HL-60/S4 (cell line): ENCODE data around the gene TRIP6.
"Not testable (repeated sequence)": the region's sequence is repeated elsewhere in the genome, so short reads cannot be mapped to it uniquely, and the experiment has no call there.

Experiments used
- in situ Hi-C: fragments of 300-500 bp; cut with MboI; formaldehyde crosslinking; loops from 2 replicates; pipeline ENCODE4 v1.14.3; 2022; ENCODE audit warnings: low sequenced_read_pairs

Gene TRIP6

DNA sequence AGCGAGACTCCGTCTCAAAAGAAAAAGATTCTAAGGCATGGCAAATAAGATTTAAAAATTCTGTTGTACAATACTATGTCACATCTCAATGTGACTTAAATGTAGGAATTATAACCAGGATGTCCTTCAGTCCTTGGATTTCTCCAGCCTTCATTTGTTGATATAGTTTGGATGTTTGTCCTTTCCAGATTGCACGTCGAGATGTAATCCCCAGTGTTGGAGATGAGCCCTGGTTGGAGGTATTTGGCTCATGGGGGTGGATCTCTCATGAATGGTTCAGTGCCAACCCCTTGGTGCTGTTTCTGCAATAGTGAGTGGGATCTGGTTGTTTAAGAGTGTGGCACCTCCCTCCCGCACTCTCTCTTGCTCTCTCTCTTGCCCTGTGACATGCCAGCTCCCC, 41.3 kb downstream of the TRIP6 start:
- in situ Hi-C loops: no loop called here

DNA sequence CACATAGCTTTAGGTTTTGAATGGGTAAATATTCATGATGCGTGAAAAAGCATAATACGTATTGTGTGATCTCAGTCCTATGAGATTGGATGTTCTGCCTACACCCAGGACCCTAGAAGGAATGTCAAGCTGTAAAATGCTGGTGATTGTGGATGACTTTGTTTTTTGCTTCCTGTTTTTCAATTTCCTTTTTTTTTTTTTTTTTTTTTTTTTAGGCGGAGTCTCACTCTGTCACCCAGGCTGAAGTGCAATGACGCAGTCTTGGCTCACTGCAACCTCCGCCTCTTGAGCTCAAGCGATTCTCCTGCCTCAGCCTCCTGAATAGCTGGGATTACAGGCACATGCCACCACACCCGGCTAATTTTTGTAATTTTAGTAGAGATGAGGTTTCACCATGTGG, 43.3 kb downstream of the TRIP6 start:
- in situ Hi-C loops: not testable (repeated sequence)

- in situ Hi-C loops: no loop called here
Measured at GRCh38 chr7:100911484-100911883, 44.3 kb downstream of the TRIP6 start.

- in situ Hi-C loops: no loop called here
Measured at GRCh38 chr7:100914208-100914878, 47.2 kb downstream of the TRIP6 start.

DNA sequence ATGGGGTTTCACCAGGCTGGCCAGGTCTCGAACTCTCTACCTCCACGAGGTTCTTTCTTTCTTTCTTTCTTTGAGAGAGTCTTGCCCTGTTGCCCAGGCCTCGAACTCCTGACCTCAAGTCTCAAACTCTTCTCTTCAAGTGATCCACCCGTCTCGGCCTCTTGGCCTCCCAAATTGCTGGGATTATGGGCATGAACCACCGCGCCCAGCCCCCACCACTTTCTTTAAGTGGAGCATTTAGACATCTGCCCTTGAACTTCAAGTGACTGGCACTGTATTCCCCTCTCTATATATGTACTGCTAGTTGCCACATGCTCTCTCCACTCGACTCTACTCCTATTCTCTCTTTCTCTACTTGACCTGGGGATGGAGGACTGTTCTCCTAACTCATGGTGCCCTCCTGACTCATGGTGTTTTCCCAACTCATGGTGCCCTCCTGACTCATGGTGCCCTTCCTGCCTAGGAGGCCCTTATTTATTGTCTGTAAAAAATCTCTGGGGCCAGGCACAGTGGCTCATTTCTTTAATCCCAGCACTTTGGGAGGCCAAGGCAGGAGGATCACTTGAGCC, 47.8 kb downstream of the TRIP6 start:
- in situ Hi-C loops: no loop called here

GRCh38 chr7:100919335-100919734, 52.1 kb downstream of the TRIP6 start:
- in situ Hi-C loops: not testable (repeated sequence)

DNA sequence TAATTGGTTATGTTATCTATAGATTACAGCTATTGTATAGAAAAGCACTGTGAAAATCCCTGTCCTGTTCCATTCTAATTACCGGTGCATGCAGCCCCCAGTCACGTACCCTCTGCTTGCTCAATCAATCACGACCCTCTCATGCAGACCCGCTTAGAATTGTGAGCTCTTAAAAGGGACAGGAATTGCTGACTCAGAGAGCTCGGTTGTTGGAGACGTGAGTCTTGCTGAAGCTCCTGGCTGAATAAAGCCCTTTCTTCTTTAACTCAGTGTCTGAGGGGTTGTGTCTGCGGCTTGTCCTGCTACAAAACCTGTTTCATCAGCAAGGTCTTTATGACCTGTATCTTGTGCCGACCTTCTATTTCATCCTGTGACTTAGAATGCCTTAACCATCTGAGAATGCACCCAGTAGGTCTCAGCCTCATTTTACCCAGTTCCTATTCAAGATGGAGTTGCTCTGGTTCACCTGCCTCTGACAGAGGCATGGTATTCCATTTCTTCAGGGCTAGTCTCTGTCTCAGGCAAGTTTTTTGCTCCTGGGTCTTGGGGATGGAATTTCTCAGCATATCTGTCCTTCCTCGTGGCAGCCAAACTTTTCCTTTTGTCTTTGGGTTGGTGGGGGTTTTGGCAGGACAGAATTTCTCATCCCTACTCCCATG, 52.7 kb downstream of the TRIP6 start:
- in situ Hi-C loops: not testable (repeated sequence)

GRCh38 chr7:100921039-100921438, 53.9 kb downstream of the TRIP6 start:
- in situ Hi-C loops: no loop called here
